OCI-LY7 (cell line): Measurements from ENCODE around the gene RMI2. TPM values are rescaled to one million over a fixed set of nuclear protein-coding genes. Genes with fewer than 3 reads are reported as not detected.
A peak's percentile ranks its signal among the peaks of the same experiment; 100 is the strongest.
"Not testable (repeated sequence)": the region's sequence is repeated elsewhere in the genome, so short reads cannot be mapped to it uniquely, and the experiment has no call there.

Experiments used
- BruUV-seq: library from RNA; stranded (reverse); fragments of 400-500 nt; replicated peaks from 2 replicates; lab custom pipeline; 2021; lab: Mats Ljungman, UMichigan
- CTCF ChIA-PET: fragments of 300-600 bp; sonication (Branson Sonifier 250); formaldehyde crosslinking; loops from one replicate; lab custom pipeline; 2022; ENCODE audit warnings: antibody characterized with exemption; ENCODE audit not compliant: unreplicated experiment; lab: Charles Lee
- POLR2A ChIA-PET: fragments of 300-600 bp; sonication (Branson Sonifier 250); formaldehyde crosslinking; loops from one replicate; lab custom pipeline; 2022; ENCODE audit warnings: antibody characterized with exemption; lab: Charles Lee
- DNase-seq: peaks from one replicate; pipeline ENCODE4 v3.0.0-alpha.2; 2015; ENCODE audit warnings: low spot score
- H2AFZ ChIP-seq: fragments of 200-600 bp; sonication (generic), shearing (Covaris generic); 2 replicates; pipeline ENCODE4 v1.6.1; 2014; ENCODE audit warnings: mild to moderate bottlenecking, antibody characterized with exemption, low read length, moderate library complexity
- H3K27ac ChIP-seq: fragments of 200-600 bp; sonication (generic); 2 replicates; pipeline ENCODE4 v1.5.1; 2014; ENCODE audit warnings: mixed run types, low read depth, mild to moderate bottlenecking, moderate library complexity, low read length, inconsistent platforms; ENCODE audit not compliant: poor library complexity, severe bottlenecking
- H3K36me3 ChIP-seq: fragments of 200-600 bp; sonication (generic); 2 replicates; pipeline ENCODE4 v1.6.1; 2014; ENCODE audit warnings: mild to moderate bottlenecking, antibody characterized with exemption, low read length, moderate library complexity, mixed read lengths; ENCODE audit not compliant: insufficient read depth
- H3K4me1 ChIP-seq: fragments of 200-600 bp; sonication (generic); 2 replicates; pipeline ENCODE4 v1.5.1; 2014; ENCODE audit warnings: mild to moderate bottlenecking, low read length; ENCODE audit not compliant: insufficient read depth, poor library complexity, severe bottlenecking
- H3K4me2 ChIP-seq: fragments of 200-600 bp; sonication (generic); 2 replicates; pipeline ENCODE4 v1.6.1; 2014; ENCODE audit warnings: mild to moderate bottlenecking, low read length
- H3K4me3 ChIP-seq: fragments of 200-600 bp; sonication (generic); 2 replicates; pipeline ENCODE4 v1.5.1; 2014; ENCODE audit warnings: mild to moderate bottlenecking, low read depth, low read length; ENCODE audit not compliant: poor library complexity, severe bottlenecking
- H3K79me2 ChIP-seq: fragments of 200-600 bp; sonication (generic); 2 replicates; pipeline ENCODE4 v1.6.1; 2016; ENCODE audit warnings: low read depth, mild to moderate bottlenecking, low read length, moderate library complexity, mixed read lengths; ENCODE audit not compliant: insufficient read depth
- H3K9me2 ChIP-seq: fragments of 200-600 bp; sonication (generic); 2 replicates; pipeline ENCODE4 v1.6.1; 2016; ENCODE audit warnings: mild to moderate bottlenecking, low read length, mixed read lengths; ENCODE audit not compliant: insufficient read depth
- H3K9me3 ChIP-seq: fragments of 200-600 bp; sonication (generic); 2 replicates; pipeline ENCODE4 v1.6.1; 2014; ENCODE audit warnings: mild to moderate bottlenecking, mixed run types, low read length, mixed read lengths
- H4K20me1 ChIP-seq: fragments of 200-600 bp; sonication (generic); 2 replicates; pipeline ENCODE4 v1.6.1; 2014; ENCODE audit warnings: mild to moderate bottlenecking, antibody characterized with exemption, low read length, moderate library complexity, mixed read lengths; ENCODE audit not compliant: insufficient read depth
- EZH2phosphoT487 ChIP-seq: fragments of 200-600 bp; sonication (generic); IDR thresholded peaks from 2 replicates; pipeline ENCODE4 v1.6.1; 2018; ENCODE audit warnings: low read depth, borderline replicate concordance, mild to moderate bottlenecking, mixed run types, antibody characterized with exemption, low read length, moderate library complexity, mixed read lengths
- intact Hi-C: fragments of 100-400 bp; cut with micrococcal nuclease; formaldehyde crosslinking; loops from one replicate; pipeline ENCODE4 v1.10.0; 2022; ENCODE audit not compliant: unreplicated experiment
- total RNA-seq, 2 experiments: library from RNA; depleted of rRNA in 1 of 2; stranded (reverse); fragments of >200 nt in 1 of 2; shearing (Covaris generic) in 1 of 2; gene quantifications; 2 replicates each; pipeline ENCODE4 v1.2.3, GENCODE V29; 2014 to 2022
- TF ChIP-seq, protein P1 (sequence below): fragments of 200-600 bp; sonication (generic); conservative IDR thresholded peaks from 2 replicates; pipeline ENCODE4 v1.5.1; 2014; ENCODE audit warnings: mild to moderate bottlenecking, antibody characterized with exemption, low read length, moderate library complexity, mixed read lengths

Gene RMI2
- total RNA-seq, 2 experiments from 2014 or later: 84.5 to 126 TPM

DNA sequence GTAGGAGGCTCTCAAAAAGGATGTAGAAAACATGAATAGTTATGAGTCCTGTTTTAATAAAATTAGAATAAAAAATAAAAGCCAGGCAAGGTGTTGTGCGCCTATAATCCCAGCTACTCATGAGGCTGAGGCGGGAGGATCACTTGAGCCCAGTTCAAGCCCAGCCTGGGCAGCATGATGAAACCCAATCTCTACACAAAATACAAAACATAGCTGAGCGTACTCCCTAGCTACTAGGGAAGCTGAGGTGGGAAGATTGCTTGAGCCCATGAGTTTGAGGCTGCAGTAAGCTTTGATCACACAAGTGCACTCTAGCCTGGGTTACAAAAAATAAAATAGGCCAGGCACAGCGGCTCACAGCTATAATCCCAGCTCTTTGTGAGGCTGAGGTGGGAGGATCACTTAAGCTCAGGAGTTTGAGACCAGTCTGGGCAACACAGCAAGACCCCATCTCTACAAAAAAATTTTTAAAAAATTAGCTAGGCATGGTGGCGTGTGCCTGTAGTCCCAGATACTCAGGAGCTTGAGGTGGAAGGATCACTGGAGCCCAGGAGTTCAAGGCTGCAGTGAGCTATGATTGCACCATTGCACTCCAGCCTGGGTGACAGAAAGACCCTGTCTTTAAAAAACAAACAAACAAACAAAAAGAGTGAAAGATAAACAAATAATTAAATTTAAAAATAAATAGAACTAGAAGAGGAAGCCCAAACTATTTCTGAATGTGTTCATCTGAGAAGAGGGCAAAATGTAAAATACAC is 46.9 kb upstream of the RMI2 start:
- no TSS peak for BruUV-seq
- Histone ChIP-seq H3K27ac (peak overlapping the region; percentile 96), H3K79me2 (no peaks in the 10 kb centered on the region), H3K4me3 (peak overlapping the region; percentile 49), H4K20me1 (no peaks in the 10 kb centered on the region), H3K4me1 (peaks cover 95% of the 10 kb centered on the region), H3K4me2 (peak overlapping the region; percentile 82), H2AFZ (peak overlapping the region; percentile 81; the same call in 1 of the 2 replicates), H3K36me3 (no peaks in the 10 kb centered on the region), H3K9me2 (no peaks in the 10 kb centered on the region), H3K9me3 (no peaks in the 10 kb centered on the region)
- TF ChIP-seq, protein P1, sequence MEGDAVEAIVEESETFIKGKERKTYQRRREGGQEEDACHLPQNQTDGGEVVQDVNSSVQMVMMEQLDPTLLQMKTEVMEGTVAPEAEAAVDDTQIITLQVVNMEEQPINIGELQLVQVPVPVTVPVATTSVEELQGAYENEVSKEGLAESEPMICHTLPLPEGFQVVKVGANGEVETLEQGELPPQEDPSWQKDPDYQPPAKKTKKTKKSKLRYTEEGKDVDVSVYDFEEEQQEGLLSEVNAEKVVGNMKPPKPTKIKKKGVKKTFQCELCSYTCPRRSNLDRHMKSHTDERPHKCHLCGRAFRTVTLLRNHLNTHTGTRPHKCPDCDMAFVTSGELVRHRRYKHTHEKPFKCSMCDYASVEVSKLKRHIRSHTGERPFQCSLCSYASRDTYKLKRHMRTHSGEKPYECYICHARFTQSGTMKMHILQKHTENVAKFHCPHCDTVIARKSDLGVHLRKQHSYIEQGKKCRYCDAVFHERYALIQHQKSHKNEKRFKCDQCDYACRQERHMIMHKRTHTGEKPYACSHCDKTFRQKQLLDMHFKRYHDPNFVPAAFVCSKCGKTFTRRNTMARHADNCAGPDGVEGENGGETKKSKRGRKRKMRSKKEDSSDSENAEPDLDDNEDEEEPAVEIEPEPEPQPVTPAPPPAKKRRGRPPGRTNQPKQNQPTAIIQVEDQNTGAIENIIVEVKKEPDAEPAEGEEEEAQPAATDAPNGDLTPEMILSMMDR: no peak
- TF ChIP-seq EZH2phosphoT487: no peak
- ChIA-PET POLR2A (interaction anchor here (0.6 to 4.3 kb wide), 14 partner anchors 12 to 442 kb away, joined by 3 to 79 read pairs (median 8); partner anchors contain the start of gene SOCS1), CTCF (interaction anchor here (0.8 to 2.8 kb wide), 5 partner anchors 10 to 73 kb away, joined by 3 to 20 read pairs (median 3); partner anchors contain the start of gene SOCS1)
- intact Hi-C loops: no loop called here
- no peak for DNase-seq

GRCh38 chr16:11298950-11299547 is 46.2 kb upstream of the RMI2 start:
- H4K20me1 ChIP-seq, intact Hi-C loops, BruUV-seq, H3K9me3 ChIP-seq, H3K36me3 ChIP-seq, H3K79me2 ChIP-seq, H3K4me3 ChIP-seq, H3K9me2 ChIP-seq: not testable (repeated sequence)
- Histone ChIP-seq H3K27ac (peak overlapping the region; percentile 96), H2AFZ (peak overlapping the region; percentile 81; the same call in 1 of the 2 replicates), H3K4me2 (peak overlapping the region; percentile 82), H3K4me1 (peaks cover 91% of the 10 kb centered on the region)
- ChIA-PET CTCF (interaction anchor here (0.6 to 2.8 kb wide), 4 partner anchors 10 to 380 kb away, joined by 3 to 20 read pairs (median 11); partner anchors contain the start of gene SOCS1), POLR2A (interaction anchor here (0.9 to 4.3 kb wide), 10 partner anchors 11 to 71 kb away, joined by 3 to 79 read pairs (median 8); partner anchors contain the start of gene SOCS1)
- peak; percentile 70 for DNase-seq

DNA sequence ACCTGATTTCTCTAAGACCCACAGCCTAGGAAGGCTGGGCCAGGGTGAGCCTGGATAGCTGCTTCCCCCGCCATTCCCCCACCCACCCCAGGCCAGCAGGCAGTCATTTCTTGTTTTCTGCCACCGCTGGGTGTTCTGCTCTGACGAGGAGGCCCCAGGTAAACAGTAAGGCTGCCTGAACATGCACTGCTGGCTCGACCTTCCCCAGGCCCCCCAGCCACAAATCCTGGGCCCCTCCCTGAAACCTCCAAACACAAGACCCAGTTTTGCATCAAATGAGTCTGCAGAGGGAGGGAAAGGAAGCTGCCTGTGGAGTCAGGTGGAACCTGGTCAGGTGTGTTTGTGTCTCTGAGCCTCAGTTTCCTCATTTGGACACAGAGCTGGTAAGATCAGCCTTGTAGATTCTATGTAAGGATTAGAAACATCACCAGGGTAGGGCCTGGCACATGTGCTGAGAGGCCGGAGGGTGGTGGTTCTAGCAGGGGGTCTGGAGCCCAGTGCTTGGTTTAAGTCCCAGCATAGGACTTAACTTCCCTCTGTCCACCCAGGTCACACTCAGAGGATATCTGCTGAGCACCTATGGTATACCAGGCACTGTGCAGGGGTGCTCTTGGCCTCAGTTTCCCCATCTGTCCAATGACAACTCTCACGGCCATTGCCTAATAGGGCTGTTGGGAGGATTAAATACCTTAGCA is 45.2 kb upstream of the RMI2 start:
- Histone ChIP-seq H3K79me2 (no peaks in the 10 kb centered on the region), H3K9me2 (no peaks in the 10 kb centered on the region), H3K4me1 (peaks cover 84% of the 10 kb centered on the region), H3K9me3 (no peaks in the 10 kb centered on the region), H3K4me2 (peak overlapping the region; percentile 82), H2AFZ (peak overlapping the region; percentile 64; the same call in 1 of the 2 replicates), H3K4me3 (no peak overlapping the region), H3K36me3 (no peaks in the 10 kb centered on the region), H4K20me1 (no peaks in the 10 kb centered on the region), H3K27ac (peak overlapping the region; percentile 96)
- ChIA-PET POLR2A (interaction anchor here (0.9 to 4.3 kb wide), 4 partner anchors 10 to 70 kb away, joined by 3 to 79 read pairs (median 16); partner anchors contain the start of gene SOCS1), CTCF (interaction anchor here (0.6 to 1.0 kb wide), 2 partner anchors 8 to 379 kb away, joined by 3 read pairs; no protein-coding TSS in a partner anchor)
- DNase-seq: peak; percentile 35
- intact Hi-C loops: no loop called here
- no peak for TF ChIP-seq EZH2phosphoT487
- TF ChIP-seq, protein P1: no peak
- BruUV-seq: no TSS peak
